Measurements from ENCODE around the gene GPER1.
"Not testable (repeated sequence)": the region's sequence is repeated elsewhere in the genome, so short reads cannot be mapped to it uniquely, and the experiment has no call there.

The GPER1 gene

DNA sequence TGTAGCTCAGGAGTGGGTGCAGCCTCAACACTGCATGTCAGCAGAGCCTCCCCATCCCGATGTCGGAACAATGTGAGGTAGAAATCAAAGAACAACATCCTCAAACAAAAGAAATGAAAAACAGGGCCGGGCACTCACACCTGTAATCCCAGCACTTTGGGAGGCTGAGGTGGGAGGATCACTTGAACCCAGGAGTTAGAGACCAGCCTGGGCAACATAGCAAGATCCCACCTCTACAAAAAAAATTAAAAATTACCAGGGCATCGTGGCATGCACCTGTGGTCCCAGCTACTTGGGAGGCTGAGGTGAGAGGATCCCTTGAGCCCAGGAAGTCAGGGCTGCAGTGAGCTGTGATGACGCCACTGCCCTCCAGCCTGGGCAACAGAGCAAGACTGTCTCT, 55.1 kb downstream of the GPER1 start:
- not testable (repeated sequence) for H3K36me3 ChIP-seq (ENCODE audit: control insufficient read depth in 1 of 2, insufficient read depth in 2 of 2, low read length in 2 of 2); H2AK5ac ChIP-seq (ENCODE audit: low read length); H3K4me1 ChIP-seq (ENCODE audit: control insufficient read depth in 1 of 2, insufficient read depth in 2 of 2, low read length in 2 of 2); H3K27ac ChIP-seq (ENCODE audit: low read depth, low read length); H3K27me3 ChIP-seq (ENCODE audit: insufficient read depth, low read length); DNase-seq; H4K8ac ChIP-seq (ENCODE audit: low read depth, low read length); H3K4me3 ChIP-seq (ENCODE audit: low read depth, low read length); H3K9me3 ChIP-seq (ENCODE audit: insufficient read depth, low read depth, low read length); H2BK120ac ChIP-seq (ENCODE audit: insufficient read depth, low read length, poor library complexity); H3K79me2 ChIP-seq (ENCODE audit: control insufficient read depth, insufficient read depth, low read length, poor library complexity); H3K14ac ChIP-seq (ENCODE audit: low read length); H3K4me2 ChIP-seq (ENCODE audit: low read length); H4K12ac ChIP-seq (ENCODE audit: low read depth, low read length); H2BK5ac ChIP-seq (ENCODE audit: low read depth, low read length, poor library complexity); H4K91ac ChIP-seq (ENCODE audit: low read depth, low read length); H3K18ac ChIP-seq (ENCODE audit: low read length); H3K4ac ChIP-seq (ENCODE audit: low read depth, low read length); H2AFZ ChIP-seq (ENCODE audit: insufficient read depth, low read length, poor library complexity); H3K79me1 ChIP-seq (ENCODE audit: low read length); H2BK12ac ChIP-seq (ENCODE audit: low read length); H3K23ac ChIP-seq (ENCODE audit: low read length); H3K9ac ChIP-seq (ENCODE audit: low read length)
- no CpG with 5 or more reads among the region's 5 CpGs for WGBS (ENCODE audit: extremely low coverage, insufficient coverage, insufficient read length)
